Suppressor macrophage (primary cell): ENCODE results near the gene ZBTB7B.

ENCODE experiments used
- DNase-seq, 4 experiments: peaks; one replicate each; pipeline ENCODE4 v3.0.0-alpha.2; 2020 to 2022

Gene ZBTB7B

DNA sequence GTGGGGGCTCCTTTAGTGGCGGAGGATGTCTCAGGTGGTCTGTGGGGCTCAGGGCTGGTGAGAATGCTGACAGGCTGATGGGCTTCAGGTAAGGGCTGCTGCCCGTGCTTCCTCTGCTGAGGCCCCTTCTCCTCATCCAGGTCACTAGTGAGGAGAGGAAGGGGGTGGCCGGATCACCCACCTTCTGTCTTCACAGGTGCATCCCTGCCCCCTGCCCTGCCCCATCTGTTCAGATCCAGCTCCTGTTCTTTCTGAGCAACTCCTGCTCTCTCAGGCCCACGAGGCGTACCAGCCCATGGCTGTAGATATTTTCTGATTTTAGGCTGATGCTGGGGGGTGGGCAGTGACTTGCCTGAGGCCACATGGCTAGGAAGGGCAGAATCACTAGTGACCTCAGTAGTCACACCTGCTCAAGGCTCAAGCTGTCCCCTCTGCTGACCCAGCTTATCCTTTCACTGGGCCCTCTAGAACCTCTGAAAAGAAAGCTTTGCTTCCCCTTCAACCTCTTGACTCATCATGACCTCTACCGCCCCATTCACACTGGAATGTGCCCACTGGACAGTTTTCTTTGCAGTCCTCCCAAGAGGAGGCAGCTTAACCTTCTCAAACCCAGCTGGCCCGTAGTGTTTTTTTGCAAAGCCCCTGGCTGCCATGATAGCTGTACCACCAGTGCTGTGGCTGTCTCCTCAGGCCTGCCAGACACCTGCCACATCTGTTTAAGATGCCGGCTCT lies 16.2 kb downstream of the ZBTB7B start:
- peak in 3 of 4 experiments; percentile 52 to 65 (median 57) for DNase-seq

DNA sequence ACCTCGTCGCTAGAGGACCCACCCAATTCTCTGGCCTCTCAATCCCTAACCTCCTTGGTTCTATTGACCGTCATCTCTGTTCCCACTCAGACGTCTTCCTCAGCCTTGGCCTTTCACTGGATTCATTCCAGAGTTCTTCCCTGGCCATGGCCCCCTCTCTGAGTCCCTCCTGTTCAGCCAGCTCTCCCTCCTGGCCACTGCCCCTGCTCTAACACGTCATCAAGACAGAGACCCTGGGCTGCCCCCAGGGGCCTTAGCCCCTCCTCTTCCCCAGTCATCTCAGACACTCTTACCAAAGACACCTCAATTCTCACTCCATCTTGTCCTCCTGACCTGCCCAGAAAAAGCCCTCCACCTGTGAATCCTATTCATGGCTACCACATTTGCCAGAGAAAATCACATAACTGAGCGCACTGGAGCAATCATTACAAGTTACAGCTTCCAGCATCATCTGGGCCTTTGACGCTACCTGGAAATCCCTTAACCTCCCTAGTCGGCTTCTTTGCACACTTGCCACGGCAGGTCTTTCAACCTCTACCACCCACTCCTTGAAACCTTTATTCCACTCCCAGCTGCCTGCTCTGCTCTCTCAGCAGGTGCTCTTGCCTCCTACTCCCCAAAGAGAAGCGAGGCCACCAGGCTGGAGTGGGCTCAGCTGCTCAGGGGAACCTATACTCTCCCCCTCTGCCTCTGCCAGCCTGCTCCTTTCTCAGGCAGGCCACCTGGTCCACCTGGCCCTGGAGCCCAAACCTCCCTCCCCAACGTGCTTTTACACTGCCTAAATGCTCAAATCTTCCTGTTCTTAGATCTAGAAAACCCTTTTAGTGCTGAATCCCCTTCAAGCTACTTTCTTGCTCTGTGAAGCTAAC lies 17.0 kb downstream of the ZBTB7B start:
- DNase-seq, result no peak

DNA sequence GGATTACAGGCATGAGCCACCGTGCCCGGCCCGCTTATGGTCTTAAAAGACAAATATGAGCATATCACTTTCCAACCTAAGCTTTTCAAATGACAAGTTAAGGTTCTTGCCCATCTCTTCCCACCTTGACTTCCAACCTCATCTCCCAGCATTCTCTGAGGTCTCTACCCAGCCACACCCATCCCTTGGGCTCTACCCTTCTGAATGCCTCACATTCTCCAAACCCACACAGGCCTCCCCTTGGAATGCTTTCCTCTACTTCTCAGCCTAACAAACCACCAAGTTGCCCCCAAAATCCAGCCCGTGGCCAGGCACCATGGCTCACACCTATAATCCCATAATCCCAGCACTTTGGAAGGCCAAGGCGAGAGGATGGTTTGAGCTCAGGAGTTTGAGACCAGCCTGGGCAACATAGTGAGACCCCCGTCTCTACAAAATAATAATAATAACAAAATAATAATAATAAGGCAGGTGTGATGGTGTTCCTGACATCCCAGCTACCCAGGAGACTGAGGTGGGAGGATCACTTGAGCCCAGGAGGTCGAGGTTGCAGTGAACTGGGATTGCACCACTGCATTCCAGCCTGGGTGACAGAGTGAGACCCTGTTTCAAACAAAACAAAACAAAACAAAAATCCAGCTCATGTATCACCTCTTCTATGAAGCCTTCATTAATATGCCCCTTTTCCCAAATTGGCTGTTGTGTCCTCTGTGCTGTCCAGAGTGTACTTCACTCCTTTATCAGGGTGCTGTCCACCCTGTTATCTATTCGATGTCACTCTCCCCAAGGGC lies 19.7 kb downstream of the ZBTB7B start:
- no peak for DNase-seq

DNA sequence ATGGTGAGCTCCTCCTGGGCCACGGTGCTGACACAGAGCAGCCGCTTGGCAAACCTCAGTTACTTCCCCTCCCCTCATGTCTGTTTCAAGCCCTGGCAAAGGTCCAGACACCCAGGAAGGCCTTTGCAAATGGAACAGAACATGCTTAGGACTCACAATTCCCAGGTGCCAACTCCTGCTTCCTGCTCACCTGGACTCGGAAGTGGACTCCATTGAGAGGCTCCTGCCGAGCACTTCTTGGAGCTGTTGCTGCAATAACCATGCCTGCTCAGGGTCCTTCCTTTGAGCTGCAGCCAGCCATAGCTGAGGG lies 20.3 kb downstream of the ZBTB7B start:
- DNase-seq, result peak; percentile 49 to 73 (median 66)

DNA sequence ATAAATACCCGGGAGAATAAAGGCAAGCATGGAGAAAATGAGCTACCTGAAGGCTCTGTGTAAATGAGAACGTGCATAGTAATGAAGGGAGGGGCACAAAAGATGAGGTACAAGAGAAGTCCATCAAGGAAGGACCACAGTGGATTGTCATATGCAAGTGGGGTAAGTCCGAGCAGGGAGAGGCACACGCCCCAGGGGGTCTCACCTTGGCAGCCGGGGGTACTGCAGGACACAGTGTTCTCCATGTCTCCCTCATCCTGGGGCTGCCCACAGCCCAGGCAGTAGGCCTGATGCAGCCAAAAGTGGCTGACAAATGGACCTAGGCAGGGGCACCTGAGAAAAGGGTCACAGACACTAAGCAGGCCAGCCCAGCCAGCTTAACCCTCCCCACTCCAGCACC lies 21.0 kb downstream of the ZBTB7B start:
- no peak for DNase-seq

DNA sequence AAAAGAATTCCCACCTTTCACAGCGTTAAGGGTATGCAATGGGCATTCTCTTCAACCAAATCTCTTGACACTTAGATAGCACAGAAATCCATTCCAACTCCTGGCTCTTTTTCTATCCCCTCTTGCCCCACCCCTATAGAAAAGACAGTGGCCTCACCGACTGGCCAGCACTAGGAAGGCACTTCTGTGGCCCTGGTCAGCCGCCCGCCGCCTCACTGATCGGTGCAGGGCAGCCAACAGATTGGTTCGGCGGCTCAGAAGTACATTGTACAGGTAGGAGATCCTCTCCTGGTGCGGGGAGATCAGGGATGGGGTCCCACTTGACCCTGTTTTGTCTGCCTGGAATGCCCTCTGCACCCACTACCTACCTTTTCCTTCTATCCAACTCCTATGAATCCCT lies 21.7 kb downstream of the ZBTB7B start:
- DNase-seq, result no peak

DNA sequence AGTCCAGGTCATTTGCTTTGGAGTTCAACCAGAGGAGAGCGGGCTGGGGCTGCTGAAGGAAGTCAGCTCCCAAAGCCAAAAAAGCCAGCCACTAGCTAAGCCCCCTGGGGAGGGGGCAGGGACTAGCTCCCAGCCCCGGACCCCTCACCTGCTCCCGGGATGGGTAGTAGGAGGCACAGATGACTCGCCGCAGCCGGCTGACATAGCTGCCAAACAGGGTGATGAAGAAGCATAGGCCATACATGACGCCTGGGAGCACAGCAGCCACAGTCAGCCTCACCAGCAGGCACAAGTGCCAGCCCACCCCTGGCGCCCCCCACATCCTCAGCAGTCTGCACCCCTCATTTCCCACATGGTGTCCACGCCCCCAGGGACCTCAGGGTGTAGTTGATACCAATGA lies 23.6 kb downstream of the ZBTB7B start:
- DNase-seq, result no peak

DNA sequence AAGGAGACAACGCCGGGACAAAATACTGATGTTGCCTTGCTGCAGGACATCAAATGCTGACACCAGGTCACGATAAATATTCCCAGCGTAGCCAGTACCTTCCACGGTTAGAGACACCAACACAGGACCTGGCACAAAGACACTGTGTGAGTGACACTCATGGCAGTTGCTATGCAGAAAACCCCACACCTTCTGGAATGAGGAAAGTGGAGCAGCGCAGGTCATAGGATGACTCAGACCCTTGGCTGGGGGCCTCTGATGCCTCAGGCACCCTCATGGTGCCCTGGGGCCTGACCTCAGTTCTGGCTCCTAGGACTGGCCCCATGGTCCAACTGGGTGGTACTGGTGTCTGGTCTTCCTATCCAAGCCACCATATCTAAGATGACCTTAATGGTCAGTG lies 24.0 kb downstream of the ZBTB7B start:
- DNase-seq, result no peak

DNA sequence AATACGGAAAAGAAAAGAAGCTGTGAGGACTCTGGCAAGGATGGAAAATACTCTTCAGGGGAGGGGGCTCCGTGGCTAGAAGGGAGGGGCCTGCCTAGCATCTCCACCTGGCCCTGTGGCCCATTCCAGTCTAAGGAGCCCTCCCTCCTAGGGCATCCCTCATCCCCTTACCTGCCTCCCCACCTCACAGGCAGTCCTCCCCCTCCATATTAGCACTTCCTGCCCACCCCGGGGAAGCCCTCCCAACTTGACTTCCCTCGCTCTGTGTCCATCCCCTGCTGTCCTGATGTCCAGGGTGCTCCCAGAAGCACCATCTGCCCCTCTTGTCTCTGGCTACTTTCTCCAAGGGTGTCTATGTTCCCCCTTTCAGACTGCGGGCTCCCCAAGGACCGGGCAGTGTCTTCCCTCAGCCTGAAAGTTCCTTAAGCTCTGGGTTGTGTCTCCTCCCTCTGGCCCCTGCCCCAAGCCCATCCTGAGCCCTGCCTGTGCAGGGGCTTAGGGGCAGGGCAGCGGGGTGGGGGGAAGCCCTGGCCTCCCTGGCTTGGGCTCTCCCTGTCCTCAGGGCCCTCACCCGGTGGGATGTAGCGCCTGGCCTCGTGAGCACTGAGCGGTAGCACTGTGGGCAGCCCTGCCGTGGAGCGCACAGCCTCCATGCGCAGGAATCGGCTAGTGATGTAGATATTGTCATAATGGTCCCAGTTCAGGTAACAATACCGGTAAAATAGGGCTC lies 27.1 kb downstream of the ZBTB7B start:
- no peak for DNase-seq

DNA sequence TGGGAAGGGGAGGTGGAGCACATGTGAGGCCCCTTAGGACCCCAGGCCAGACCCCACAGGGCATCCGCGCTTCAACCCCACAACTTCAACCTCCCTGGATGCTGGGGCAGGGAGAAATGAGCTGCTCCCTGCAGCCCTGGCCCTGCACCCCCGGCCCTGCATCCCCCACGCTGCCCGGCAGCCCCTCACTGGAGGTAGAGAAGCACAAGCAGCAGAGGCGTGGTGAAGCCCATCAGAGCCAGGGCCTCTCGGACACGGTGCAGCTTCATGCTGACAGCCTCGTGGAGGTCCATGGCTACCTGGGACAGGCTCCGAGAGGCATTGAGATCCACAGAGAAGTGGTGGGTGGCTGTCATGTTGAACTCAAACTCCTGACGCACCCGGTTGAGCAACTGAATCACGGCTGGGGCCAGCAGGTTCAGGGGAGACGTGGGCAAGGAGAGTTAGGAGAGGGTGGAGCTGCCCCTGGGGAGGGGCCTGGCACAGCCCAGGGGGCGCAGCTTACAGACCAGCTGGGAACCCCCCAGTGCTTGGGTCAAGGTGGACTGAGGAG lies 27.7 kb downstream of the ZBTB7B start:
- no peak for DNase-seq

DNA sequence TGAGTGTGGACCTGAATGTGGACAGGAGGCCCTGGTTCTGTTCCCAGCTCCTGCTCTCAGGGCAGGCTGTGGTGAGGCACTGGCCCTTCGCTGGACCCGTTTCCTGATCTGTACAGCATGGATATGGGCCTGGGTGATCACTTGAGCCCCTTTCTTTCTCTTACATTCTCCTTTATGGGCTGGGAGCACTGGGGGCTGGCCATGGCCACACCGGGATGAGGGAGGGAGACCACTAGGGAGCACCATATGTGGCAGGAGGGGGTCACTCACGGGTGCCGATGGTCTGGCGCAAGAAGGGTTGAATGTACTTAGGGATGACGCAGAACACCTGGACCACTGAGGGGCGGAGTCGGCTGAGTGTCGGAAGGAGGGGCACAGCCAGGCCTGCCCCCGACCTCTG lies 28.3 kb downstream of the ZBTB7B start:
- no peak for DNase-seq

DNA sequence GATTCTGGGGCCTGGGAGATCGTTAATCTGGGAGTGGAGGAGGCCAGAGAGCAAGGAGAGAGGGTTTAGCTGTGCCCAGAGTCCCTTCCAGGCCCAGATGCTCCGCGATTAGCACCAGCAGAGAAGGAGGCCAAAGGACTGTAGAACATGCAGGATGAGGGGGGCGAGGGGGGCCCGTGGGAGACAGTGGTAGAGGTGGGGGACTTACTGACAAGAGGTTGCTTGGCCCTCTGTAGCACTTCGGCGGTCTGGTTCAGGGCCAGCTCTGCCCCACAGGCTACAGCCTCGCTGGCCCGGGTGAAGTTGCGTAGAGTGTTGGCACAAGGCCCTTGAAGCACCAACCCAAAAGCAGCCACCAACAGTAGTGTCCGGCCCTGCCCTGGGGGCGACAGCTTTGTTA lies 30.3 kb downstream of the ZBTB7B start:
- DNase-seq, result no peak

DNA sequence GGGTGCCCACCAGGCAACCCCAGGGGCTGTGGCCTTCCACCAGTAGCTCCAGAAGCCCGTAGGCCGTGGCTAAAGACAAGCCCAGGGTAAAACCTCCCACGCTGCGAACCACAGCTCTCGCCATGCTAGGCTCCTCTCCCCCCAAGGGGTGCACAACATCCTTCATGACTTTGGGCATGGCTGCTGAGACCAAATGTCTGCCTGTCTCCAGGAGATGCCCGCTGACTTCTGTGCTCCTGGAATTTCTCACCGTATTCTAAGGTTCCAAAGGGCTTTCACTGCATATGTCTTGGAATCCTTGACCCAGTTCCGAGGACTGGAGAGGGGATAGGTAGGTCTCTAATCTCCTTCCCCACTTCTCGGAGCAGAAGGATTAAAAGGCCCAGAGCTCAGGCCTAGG lies 30.9 kb downstream of the ZBTB7B start, which contains the start of the genes DCST1 and DCST2:
Gene DCST1 (plus strand): TSS at position 301 of the 400 bp plus-strand sequence. CDS start 213 bp downstream, outside the sequence.
Gene DCST2 (minus strand): TSS at position 258 of the 400 bp plus-strand sequence. CDS start 80 bp downstream, at position 178.
- DNase-seq, result no peak

DNA sequence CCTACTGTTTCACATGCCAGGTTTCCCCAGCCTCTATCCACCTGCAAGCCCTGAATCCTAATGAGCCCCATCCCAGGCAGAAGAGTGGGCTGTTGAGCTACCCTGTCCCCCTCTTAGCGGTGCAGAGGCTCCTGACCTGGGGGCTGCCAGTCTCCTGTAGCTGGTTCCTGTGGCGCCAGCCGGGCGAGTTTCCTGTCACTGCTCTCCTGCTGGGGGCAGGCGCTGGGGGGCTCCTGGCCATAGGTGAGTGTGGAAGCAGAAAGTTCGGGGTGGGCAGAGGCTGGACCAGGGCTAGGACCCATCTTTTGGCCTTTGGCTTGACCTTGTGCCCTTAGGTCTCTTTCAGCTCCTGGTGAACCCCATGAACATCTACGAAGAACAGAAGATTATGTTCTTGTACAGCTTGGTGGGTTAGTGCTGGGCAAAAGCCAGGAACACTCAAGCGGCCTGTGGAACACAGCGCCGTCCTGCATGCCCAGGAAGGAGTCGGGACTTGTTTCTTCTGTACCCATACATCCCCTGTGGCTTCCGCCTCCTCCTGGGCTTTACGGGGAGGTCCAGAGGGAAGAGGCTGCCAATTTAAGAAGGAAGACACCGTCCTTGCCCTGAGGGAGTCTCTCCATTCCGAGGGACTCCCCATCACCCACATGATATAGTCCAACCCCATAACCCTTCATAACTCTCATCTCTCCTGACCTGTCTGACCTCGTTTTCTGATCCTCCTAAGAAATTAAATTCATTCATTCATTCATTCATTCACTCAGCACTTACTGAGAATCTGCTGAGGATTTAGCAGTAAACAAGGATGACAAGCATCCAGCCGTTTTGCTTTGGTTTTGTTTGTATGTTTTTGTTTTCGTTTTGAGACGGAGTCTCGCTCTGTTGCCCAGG lies 32.0 kb downstream of the ZBTB7B start:
- DNase-seq, result peak in 1 of 4 experiments; percentile 0

DNA sequence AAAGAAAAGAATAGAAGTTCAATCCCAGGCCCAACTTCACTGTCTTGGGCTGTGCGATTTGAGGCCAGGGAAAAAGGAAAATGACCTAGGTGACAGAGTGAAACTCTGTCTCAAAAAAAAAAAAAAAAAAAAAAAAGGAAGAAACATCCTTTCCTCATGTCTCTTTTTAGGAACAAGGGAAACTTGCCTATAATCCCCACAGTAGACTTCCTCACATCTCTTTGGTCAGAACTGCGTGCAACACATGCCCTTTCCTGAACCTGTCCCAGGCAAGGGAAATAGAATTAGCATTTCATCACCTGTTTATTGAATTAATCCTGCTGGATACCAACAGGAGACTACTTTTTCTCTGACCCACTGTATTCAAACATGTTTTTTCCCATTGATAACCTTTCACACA lies 33.3 kb downstream of the ZBTB7B start:
- peak; percentile 46 to 71 (median 60) for DNase-seq

DNA sequence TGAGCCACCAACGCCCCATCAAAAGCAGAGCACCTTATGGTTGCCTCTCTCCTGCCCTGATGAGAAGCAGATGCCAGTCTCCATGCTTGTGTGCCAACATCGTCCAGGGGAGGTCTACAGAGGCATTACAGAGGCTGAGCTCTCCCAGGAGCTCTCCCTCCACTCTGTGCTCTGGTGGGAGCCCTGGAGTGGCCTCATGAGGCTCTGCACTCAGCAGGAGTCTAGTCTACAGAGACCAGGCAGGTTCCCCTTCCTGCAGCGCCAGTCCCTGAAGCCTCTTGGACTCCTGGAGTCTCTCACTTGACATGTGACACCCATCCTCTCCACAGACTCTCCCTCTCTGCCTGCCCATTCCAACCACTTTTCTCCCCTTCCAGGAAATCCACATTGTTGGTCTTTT lies 34.4 kb downstream of the ZBTB7B start:
- DNase-seq, result no peak

DNA sequence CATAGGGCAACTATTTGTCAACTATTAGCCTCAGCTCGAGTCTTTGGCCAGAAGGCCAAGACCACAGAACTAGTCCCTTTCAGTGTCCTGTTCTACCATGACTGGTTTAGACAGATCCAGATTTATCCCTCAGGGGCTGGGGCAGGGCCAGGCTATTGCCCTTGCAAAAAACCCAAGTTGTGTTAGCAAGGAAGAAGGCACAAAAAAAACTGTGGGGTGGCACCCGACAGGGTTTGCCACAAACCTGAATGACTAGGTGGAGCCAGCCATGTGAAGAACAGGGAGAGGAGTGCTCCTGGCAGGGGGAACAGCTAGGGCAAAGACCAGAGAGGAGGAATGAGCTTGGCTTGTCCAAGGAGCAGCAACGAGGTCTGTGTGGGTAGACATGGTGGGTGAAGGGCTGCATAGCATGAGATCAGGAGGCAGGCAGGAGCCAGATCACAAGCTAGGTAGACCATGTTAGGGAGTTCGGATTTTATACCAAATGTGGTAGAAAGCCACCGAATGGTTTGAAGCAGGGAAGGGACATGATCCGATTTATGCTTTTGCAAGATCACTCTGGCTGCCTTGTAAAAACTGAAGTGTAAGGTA lies 35.3 kb downstream of the ZBTB7B start:
- no peak for DNase-seq

DNA sequence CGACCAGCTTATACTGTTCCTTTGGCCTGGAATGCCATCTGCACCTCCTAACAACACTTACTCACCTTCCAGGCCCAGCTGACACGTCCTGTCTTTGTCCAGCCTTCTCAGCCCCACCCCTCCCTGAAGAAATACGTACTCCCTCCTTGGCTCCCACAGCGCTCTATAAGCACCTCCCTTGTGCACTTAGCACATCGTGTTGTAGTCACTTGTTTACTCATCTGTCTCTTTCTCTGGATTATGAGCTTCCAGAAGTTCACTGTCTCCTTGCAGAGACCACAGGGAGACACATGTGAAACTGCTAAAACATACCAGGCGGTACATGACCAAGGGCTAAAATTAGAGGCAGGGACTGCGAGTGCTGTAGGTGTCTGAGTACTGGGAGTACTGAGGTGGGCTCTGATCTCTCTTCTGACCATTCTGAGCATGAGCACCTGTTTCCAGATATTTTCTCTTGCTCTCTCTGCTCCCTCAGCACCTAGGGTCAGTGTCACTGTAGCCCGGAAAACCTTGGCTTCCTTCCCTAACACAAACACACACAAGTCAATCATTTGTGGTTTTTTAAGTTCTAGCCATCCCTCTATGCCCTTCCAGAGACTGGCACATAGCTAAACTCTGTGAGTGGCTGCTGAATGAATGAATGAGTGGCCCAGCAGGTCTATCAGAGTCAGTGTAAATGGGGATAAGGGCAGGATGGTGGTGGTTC lies 36.2 kb downstream of the ZBTB7B start:
- peak in 1 of 4 experiments; percentile 34 for DNase-seq

DNA sequence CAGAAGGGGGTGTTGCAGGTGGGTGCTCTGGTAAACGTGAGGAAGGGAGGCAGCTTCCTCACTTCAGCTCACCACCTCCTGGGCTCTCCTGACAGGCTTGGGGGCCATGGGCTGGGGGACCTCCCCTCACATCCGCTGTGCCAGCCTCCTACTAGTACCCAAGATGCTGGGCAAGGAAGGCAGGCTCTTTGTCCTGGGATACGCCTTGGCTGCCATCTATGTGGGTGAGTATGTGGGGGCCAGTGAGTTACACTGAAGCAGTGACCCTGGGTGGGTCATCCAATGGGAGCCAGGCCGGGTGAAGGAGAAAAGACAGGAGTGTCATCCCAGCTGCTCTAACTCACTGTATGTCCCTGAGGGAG lies 36.7 kb downstream of the ZBTB7B start:
- no peak for DNase-seq
